ENCODE results near the gene AMER3.
"Not testable (repeated sequence)": the region's sequence is repeated elsewhere in the genome, so short reads cannot be mapped to it uniquely, and the experiment has no call there.

The AMER3 gene

GRCh38 chr2:130755256-130756052, at the start of gene AMER3:
TSS of gene AMER3 (plus strand) at chr2:130755540. CDS start at chr2:130762073, 6,533 bp downstream.
- FAIRE-seq = no peak

GRCh38 chr2:130714795-130715194, 40.5 kb upstream of the AMER3 start:
- not testable (repeated sequence) for FAIRE-seq

- no peak for FAIRE-seq
These were observed 35.3 kb upstream of the AMER3 start for GRCh38 chr2:130720036-130720435.

GRCh38 chr2:130720528-130720927, 34.8 kb upstream of the AMER3 start:
- no peak for FAIRE-seq

GRCh38 chr2:130724455-130724854, 30.9 kb upstream of the AMER3 start:
- no peak for FAIRE-seq

GRCh38 chr2:130726614-130727180, 28.6 kb upstream of the AMER3 start:
- no peak for FAIRE-seq

- no peak for FAIRE-seq
These were observed 27.9 kb upstream of the AMER3 start for GRCh38 chr2:130727286-130727924.

- FAIRE-seq = no peak
These were observed 27.3 kb upstream of the AMER3 start for GRCh38 chr2:130728007-130728454.

- FAIRE-seq = no peak
These were observed 26.6 kb upstream of the AMER3 start, which contains the start of gene GPR148 for GRCh38 chr2:130728549-130729316. TSS of gene GPR148 (plus strand) at chr2:130729070. CDS start at chr2:130729152, 82 bp downstream.

GRCh38 chr2:130729322-130730299, 25.7 kb upstream of the AMER3 start:
- FAIRE-seq = no peak

GRCh38 chr2:130732257-130732656, 23.1 kb upstream of the AMER3 start:
- not testable (repeated sequence) for FAIRE-seq

- no peak for FAIRE-seq
These were observed 20.1 kb upstream of the AMER3 start for GRCh38 chr2:130735200-130735599.

GRCh38 chr2:130736487-130736886, 18.9 kb upstream of the AMER3 start:
- no peak for FAIRE-seq

GRCh38 chr2:130737592-130737991, 17.7 kb upstream of the AMER3 start:
- FAIRE-seq = no peak

GRCh38 chr2:130740671-130741070, 14.7 kb upstream of the AMER3 start:
- FAIRE-seq = no peak

- FAIRE-seq = no peak
These were observed 12.1 kb upstream of the AMER3 start for GRCh38 chr2:130743278-130743677.

GRCh38 chr2:130744287-130745117, 10.8 kb upstream of the AMER3 start:
- no peak for FAIRE-seq

- no peak for FAIRE-seq
These were observed 6.3 kb upstream of the AMER3 start for GRCh38 chr2:130749078-130749477.

GRCh38 chr2:130749641-130750040, 5.7 kb upstream of the AMER3 start:
- FAIRE-seq = no peak

GRCh38 chr2:130754811-130755210, 529 bp upstream of the AMER3 start:
- no peak for FAIRE-seq

Measured in endometrium (tissue), 2 donors.